ENCODE measurements around the gene SETBP1.

- TF ChIP-seq ZNF550 (CRISPR knock-in tag; IDR thresholded peaks at IDR 0.05; ENCODE audit: borderline replicate concordance), result no peak
- no peak for TF ChIP-seq ZC3H13 (CRISPR knock-in tag; IDR thresholded peaks at IDR 0.05)
- no peak for TF ChIP-seq HIC2 (CRISPR knock-in tag; IDR thresholded peaks at IDR 0.05; ENCODE audit: low read depth)
- TF ChIP-seq CTCF (CRISPR knock-in tag; IDR thresholded peaks at IDR 0.05), result no peak
- no peak for TF ChIP-seq AHDC1 (CRISPR knock-in tag; IDR thresholded peaks at IDR 0.05; ENCODE audit: borderline replicate concordance)
- TF ChIP-seq KDM4B (CRISPR knock-in tag; IDR thresholded peaks at IDR 0.05), result no peak
- TF ChIP-seq EHMT2 (IDR thresholded peaks at IDR 0.05; ENCODE audit: borderline replicate concordance, low read depth, low read length), result no peak
- TF ChIP-seq ATF7-NPFF (CRISPR knock-in tag; IDR thresholded peaks at IDR 0.05; ENCODE audit: low read depth), result no peak
- TF ChIP-seq REST (IDR thresholded peaks at IDR 0.05; ENCODE audit: borderline replicate concordance in 1 of 2, low read depth in 1 of 2, low read length in 2 of 2), result no peak
- TF ChIP-seq GATAD2A (CRISPR knock-in tag; IDR thresholded peaks at IDR 0.05), result no peak
- TF ChIP-seq ZFP82 (CRISPR knock-in tag; IDR thresholded peaks at IDR 0.05; ENCODE audit: borderline replicate concordance), result no peak
- TF ChIP-seq ZNF451 (CRISPR knock-in tag; IDR thresholded peaks at IDR 0.05), result no peak
- TF ChIP-seq SP1 (IDR thresholded peaks at IDR 0.05), result no peak
- no peak for TF ChIP-seq SP1 (CRISPR knock-in tag; IDR thresholded peaks at IDR 0.05)
These were observed 20.5 kb downstream of the SETBP1 start for GRCh38 chr18:44701227-44701626.
